Omental fat pad (tissue), 4 donors: ENCODE measurements around the gene UBXN11. TPM values are rescaled to one million over a fixed set of nuclear protein-coding genes. Genes with fewer than 3 reads are reported as not detected.

Experiments used
- ATAC-seq: fragments of 150-250 bp; one replicate; pipeline ENCODE4 v1.9.1; 2016; ENCODE audit warnings: mild to moderate bottlenecking, moderate library complexity; ENCODE audit not compliant: low FRiP score
- DNase-seq: peaks from one replicate; pipeline ENCODE4 v3.0.0-alpha.2; 2019; ENCODE audit warnings: low spot score
- CTCF ChIP-seq, 3 donors: fragments of 450-650 bp; IDR thresholded peaks; one replicate each; pipeline ENCODE4 v1.5.1; 2016 to 2017; ENCODE audit warnings: antibody characterized with exemption in 3 of 3, mild to moderate bottlenecking in 3 of 3, moderate library complexity in 2 of 3
- total RNA-seq, 4 donors: library from RNA; depleted of rRNA; stranded (reverse); fragments of >200 nt; gene quantifications; one replicate each; pipeline ENCODE4 v1.1.0, GENCODE V29; 2016

Gene UBXN11
- total RNA-seq, 4 donors from 2014 or later = 12.2 to 23.8 (median 17.7) TPM

GRCh38 chr1:26279456-26280332, 26.7 kb downstream of the UBXN11 start, which contains the start of gene SH3BGRL3:
SH3BGRL3 (plus strand) TSS chr1:26280086; CDS start chr1:26280156, 70 bp downstream.
- peak; percentile 76 for DNase-seq
- no peak for TF ChIP-seq CTCF (IDR thresholded peaks at IDR 0.05)
- peak; percentile 63 for ATAC-seq

GRCh38 chr1:26278724-26279455, 27.5 kb downstream of the UBXN11 start:
- ATAC-seq (no peak), DNase-seq (no peak)
- no peak for TF ChIP-seq CTCF (IDR thresholded peaks at IDR 0.05)

- DNase-seq (no peak), ATAC-seq (no peak)
- TF ChIP-seq CTCF (IDR thresholded peaks at IDR 0.05) = no peak
Observed at GRCh38 chr1:26278303-26278702, 28.1 kb downstream of the UBXN11 start.

GRCh38 chr1:26277719-26278118, 28.7 kb downstream of the UBXN11 start:
- DNase-seq = no peak
- ATAC-seq = no peak
- no peak for TF ChIP-seq CTCF (IDR thresholded peaks at IDR 0.05)

GRCh38 chr1:26277261-26277661, 29.2 kb downstream of the UBXN11 start:
- ATAC-seq (no peak), DNase-seq (no peak)
- no peak for TF ChIP-seq CTCF (IDR thresholded peaks at IDR 0.05)

GRCh38 chr1:26276432-26276838, 30.0 kb downstream of the UBXN11 start:
- no peak for ATAC-seq
- no peak for TF ChIP-seq CTCF (IDR thresholded peaks at IDR 0.05)
- DNase-seq = no peak
